ENCODE data around the gene CD22.

The CD22 gene

DNA sequence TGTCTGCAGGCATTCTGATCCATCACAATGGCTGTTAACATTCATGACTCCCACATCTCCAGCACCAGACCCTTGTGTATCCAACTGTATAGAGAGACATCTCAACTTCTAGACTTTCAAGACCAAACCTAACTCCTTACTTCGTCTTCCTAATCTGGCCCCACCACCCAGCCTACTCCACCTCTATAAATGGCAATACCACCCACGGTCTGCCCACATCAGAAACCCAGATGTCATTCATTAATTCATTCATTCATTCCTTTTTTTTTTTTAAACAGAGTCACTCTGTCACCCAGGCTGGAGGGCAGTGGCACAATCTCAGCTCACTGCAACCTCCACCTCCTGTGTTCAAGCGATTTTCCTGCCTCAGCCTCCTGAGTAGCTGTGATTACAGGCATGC, 52.3 kb downstream of the CD22 start:
- FAIRE-seq (no peak), DNase-seq (ENCODE audit: low spot score) (no peak)

DNA sequence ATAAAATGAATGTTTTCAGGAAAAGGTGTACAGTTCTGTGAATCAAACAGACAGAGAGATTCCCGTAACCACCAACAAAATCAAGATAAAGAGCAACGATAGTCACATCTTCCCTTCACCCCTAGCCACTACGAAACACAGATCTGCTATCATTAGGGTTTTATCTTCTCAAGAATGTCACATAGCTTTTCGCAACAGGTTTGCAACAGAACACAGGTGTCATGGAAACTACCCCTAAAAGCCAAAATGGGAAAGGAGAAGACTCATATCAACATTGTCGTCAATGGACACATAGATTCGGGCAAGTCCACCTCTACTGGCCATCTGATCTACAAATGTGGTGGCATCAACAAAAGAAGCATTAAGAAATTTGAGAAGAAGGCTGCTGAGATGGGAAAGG, 52.9 kb downstream of the CD22 start:
- no peak for FAIRE-seq
- no peak for DNase-seq (ENCODE audit: low spot score)

DNA sequence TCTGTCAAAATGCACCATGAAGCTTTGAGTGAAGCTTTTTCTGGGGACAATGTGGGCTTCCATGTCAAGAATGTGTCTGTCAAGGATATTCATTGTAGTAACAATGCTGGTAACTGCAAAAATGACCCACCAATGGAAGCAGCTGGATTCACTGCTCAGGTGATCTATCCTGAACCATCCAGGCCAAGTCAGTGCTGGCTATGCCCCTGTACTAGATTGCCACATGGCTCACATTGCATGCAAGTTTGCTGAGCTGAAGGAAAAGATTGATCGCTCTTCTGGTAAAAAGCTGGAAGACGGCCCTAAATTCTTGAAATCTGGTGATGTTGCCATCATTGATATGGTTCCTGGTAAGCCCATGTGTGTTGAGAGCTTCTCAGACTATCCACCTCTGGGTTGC, 54.5 kb downstream of the CD22 start:
- DNase-seq (ENCODE audit: low spot score) = no peak
- FAIRE-seq = no peak

DNA sequence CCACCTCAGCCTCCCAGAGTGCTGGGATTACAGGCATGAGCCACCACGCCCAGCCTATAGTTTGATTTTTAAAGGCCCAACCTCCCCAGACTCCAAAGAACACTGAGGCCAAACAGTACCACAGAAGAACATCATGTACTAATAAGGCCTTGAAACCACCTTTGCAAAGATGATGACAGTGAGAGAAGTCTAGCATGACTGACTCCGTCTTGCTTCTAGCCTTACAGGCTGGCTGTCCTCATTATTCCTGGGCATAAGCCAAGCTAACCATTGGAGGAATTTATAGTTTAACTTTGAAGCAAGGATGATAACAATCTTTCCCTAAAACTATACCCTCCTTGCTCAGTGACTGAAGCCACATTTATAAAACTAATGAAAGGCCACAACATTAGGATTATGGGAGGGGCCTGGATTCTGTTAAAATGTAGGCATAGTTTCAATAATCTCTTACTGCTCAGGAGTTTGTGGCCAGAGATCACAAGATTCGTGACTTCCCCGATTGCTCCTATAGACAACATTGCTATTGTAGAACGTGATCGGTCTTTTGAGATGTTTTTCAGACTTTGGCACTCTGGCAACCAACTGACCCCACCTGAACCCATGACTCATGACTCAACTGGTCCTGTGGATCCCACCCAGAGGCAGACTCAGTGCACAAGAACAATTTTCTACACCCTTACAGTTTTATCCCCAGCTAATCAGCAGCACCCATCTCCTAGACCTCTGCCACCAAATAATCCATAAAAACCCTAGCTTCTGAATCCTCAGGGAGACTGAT, 59.5 kb downstream of the CD22 start:
- FAIRE-seq (no peak), DNase-seq (ENCODE audit: low spot score) (no peak)

GRCh38 chr19:35389192-35389861, 60.3 kb downstream of the CD22 start:
- DNase-seq (ENCODE audit: low spot score) (no peak), FAIRE-seq (no peak)

- DNase-seq (ENCODE audit: low spot score) = no peak
- FAIRE-seq = no peak
These were observed 64.0 kb downstream of the CD22 start for GRCh38 chr19:35392742-35393715.

GRCh38 chr19:35395382-35396199, 66.6 kb downstream of the CD22 start:
- FAIRE-seq (no peak), DNase-seq (ENCODE audit: low spot score) (no peak)

GRCh38 chr19:35396240-35396885, 67.4 kb downstream of the CD22 start:
- DNase-seq (ENCODE audit: low spot score) (no peak), FAIRE-seq (no peak)
